ENCODE measurements around the gene AOPEP.

AOPEP gene

DNA sequence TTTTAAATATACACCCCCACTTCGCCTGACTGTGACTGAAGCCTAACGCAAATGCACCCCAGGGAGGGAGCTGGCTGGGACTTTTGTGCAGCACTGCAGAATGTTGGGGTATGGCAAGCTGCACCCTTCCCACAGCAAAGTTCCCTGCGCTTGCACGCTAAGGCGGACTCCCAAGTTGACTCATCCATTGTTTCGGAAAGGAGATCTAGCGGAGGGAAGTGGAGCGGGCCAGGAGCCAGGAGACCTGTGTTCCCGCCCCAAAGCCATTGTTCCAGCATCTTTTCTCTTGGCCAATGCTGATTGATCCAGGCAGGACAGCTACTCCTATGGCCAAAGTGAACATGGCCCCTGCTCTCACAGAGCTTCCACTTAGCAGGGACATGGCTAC, 202.9 kb downstream of the AOPEP start:
- TF ChIP-seq, protein P1, sequence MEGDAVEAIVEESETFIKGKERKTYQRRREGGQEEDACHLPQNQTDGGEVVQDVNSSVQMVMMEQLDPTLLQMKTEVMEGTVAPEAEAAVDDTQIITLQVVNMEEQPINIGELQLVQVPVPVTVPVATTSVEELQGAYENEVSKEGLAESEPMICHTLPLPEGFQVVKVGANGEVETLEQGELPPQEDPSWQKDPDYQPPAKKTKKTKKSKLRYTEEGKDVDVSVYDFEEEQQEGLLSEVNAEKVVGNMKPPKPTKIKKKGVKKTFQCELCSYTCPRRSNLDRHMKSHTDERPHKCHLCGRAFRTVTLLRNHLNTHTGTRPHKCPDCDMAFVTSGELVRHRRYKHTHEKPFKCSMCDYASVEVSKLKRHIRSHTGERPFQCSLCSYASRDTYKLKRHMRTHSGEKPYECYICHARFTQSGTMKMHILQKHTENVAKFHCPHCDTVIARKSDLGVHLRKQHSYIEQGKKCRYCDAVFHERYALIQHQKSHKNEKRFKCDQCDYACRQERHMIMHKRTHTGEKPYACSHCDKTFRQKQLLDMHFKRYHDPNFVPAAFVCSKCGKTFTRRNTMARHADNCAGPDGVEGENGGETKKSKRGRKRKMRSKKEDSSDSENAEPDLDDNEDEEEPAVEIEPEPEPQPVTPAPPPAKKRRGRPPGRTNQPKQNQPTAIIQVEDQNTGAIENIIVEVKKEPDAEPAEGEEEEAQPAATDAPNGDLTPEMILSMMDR (IDR thresholded peaks at IDR 0.05; ENCODE audit: borderline replicate concordance, insufficient read depth, low read depth, low read length), result no peak
- H3K4me3 ChIP-seq (ENCODE audit: low read depth, low read length), result no peak overlapping the region

DNA sequence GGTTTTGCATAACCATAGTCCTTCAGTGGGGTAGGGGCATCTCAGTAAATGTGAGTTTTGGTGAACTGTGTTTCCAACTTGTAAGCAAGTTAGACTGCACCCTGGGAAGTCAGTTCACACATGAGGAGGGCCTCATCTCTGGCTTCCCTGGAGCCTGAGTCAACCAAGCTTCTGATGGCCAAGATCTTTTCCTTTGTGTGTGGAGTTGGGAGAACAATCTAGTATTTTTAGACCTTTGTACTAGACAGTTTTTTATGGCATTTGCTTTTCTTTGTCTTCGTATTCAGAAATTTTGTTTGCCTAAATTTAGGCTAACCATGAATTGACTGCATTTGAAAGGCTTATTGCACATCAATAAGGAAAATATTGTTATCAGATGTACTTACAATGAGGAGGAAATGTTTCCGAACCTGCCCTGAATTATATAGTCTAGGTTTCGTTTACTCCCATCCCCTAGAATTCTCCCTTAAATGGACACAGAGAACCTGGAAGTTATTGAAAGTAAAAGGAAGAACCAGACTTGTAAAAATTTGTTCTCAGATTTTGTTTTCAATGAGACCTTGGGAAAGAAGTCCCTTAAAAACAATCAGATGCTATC, 204.6 kb downstream of the AOPEP start:
- no peak overlapping the region for H3K4me3 ChIP-seq (ENCODE audit: low read depth, low read length)
- TF ChIP-seq, protein P1 (IDR thresholded peaks at IDR 0.05; ENCODE audit: borderline replicate concordance, insufficient read depth, low read depth, low read length), result no peak

DNA sequence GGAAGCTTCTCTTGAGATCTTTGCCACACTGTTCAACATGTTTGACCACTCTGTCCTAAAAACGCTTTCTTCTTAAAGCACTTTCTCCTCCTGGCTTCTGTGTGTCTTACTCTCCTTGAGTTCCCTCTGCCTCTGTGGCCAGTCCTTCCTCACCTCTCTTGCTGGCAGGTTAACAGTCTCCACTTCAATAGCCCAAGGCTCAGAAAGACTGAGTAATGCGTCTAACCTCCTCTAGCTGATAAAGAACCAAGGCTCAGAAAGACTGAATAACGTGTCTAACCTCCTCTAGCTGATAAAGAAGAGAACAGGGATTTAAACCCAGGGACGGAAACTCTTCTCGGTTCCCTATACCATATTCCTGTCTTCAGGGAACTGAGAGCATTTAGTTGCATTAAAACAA, 205.2 kb downstream of the AOPEP start:
- TF ChIP-seq, protein P1 (IDR thresholded peaks at IDR 0.05; ENCODE audit: borderline replicate concordance, insufficient read depth, low read depth, low read length), result no peak
- no peak overlapping the region for H3K4me3 ChIP-seq (ENCODE audit: low read depth, low read length)

DNA sequence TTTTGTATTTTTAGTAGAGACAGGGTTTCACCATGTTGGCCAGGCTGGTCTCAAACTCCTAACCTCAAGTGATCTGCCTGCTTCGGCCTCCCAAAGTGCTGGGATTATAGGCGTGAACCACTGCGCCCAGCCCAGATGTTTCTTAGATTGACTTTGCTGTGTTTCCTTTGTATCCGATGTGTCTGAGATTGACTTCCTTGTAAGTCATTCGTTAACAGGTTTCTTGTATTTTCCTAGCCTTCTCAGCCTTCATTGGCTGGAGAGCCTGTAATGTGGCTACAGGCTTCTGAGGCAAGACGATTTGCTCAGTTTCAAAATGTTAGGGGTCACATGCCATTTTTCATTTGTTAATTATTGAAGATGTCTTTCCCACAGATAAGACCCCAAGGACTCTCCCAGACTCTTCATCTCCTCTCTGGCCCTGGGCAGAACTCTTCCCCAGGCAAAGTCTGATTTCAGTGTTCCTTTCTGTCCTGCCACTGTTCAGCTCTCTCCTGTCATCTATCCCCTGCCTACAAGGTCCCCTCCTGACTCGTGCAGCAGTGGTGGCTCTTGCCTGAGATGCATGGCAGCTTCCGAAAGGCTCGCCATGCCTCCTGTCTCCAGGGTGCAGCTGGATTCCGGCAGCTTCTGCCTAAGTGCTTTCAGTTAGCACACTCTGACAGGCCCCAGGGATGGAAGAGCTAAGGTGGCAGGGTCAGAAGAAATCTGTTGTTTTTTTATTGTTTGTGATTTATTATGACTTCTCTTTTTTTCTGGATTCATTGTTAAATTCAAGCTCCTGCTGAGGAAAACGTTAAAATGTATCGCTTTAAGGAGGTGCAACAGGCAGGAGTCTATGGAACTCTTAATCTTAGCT, 206.4 kb downstream of the AOPEP start:
- TF ChIP-seq, protein P1 (IDR thresholded peaks at IDR 0.05; ENCODE audit: borderline replicate concordance, insufficient read depth, low read depth, low read length), result no peak
- no peak overlapping the region for H3K4me3 ChIP-seq (ENCODE audit: low read depth, low read length)

DNA sequence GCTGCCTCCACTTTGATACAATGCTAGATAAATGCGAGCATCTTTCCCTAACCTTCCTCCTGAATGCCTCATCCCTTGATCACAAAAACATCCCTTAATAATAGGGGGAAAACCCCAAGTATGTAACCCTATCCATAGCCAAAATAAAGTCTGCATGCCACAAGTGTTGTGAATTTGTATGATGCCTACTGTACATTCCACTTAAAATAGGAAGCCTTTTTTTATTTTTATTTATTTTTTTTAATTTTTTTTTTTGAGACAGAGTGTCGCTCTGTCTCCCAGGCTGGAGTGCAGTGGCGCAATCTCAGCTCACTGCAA, 207.0 kb downstream of the AOPEP start:
- no peak overlapping the region for H3K4me3 ChIP-seq (ENCODE audit: low read depth, low read length)
- TF ChIP-seq, protein P1 (IDR thresholded peaks at IDR 0.05; ENCODE audit: borderline replicate concordance, insufficient read depth, low read depth, low read length), result no peak

DNA sequence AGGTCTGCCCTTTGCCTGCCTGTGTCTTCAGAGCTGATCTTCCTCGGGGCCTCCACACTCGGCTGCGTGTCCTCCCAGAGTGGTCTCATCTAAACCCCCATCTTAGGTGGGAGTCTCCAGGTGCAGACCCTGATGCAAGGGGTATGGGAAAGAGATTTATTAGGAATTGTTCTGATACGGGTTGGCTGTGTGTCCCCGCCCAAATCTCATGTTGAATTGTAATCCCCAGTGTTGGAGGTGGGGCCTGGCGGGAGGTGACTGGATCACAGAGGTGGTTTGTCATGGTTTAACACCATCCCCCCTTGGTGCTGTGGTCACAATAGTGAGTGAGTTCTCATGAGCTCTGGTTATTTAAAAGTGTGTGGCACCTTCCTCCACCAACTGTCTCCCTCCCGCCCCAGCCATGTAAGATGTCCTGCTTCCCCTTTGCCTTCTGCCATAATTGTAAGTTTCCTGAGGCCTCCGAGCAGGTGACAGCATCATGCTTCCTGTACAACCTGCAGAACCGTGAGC, 208.4 kb downstream of the AOPEP start:
- TF ChIP-seq, protein P1 (IDR thresholded peaks at IDR 0.05; ENCODE audit: borderline replicate concordance, insufficient read depth, low read depth, low read length), result no peak
- H3K4me3 ChIP-seq (ENCODE audit: low read depth, low read length), result no peak overlapping the region

DNA sequence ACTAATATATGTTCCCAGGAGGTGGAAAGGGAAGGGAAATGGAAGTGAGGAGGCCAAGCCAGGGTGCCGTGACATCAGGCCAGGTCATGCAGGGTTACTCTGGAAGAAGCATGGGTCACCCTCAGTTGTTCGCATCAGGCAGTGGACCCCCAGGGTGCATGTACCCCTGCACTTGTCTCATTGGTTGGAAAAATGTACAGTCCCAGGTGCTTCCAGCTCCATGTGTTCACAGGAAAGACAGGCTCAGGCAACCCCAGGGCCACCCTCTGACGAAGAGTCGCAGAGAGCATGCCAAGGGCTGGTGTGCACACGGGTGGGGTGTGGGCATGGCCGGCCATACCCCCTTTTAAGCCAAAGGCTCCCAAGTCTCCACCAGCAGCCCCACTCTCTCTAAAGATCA, 208.9 kb downstream of the AOPEP start:
- no peak overlapping the region for H3K4me3 ChIP-seq (ENCODE audit: low read depth, low read length)
- TF ChIP-seq, protein P1 (IDR thresholded peaks at IDR 0.05; ENCODE audit: borderline replicate concordance, insufficient read depth, low read depth, low read length), result no peak

All from GM12875 (cell line).